H9 (cell line): ENCODE data around the gene HBZ. TPM values are rescaled to one million over a fixed set of nuclear protein-coding genes. Genes with fewer than 3 reads are reported as not detected.

ENCODE experiments used
- DNase-seq: peaks from one replicate; pipeline ENCODE4 v3.0.0-alpha.2; 2017
- H2AFZ ChIP-seq: one replicate; pipeline ENCODE4 v1.6.1; 2013; ENCODE audit warnings: mild to moderate bottlenecking, low read length, control low read depth, moderate library complexity
- H2AK5ac ChIP-seq: 2 replicates; pipeline ENCODE4 v1.6.1; 2013; ENCODE audit warnings: low read length, control low read depth, mixed read lengths; ENCODE audit not compliant: insufficient read length
- H2BK120ac ChIP-seq: one replicate; pipeline ENCODE4 v1.6.1; 2013; ENCODE audit warnings: low read depth, mild to moderate bottlenecking, low read length, control low read depth, inconsistent platforms; ENCODE audit not compliant: poor library complexity, severe bottlenecking
- H2BK12ac ChIP-seq: 2 replicates; pipeline ENCODE4 v1.6.1; 2013; ENCODE audit warnings: low read length, control low read depth, mixed read lengths, low read depth; ENCODE audit not compliant: insufficient read length
- H2BK15ac ChIP-seq: 2 replicates; pipeline ENCODE4 v1.6.1; 2013; ENCODE audit warnings: low read depth, low read length, control low read depth
- H2BK20ac ChIP-seq: one replicate; pipeline ENCODE4 v1.6.1; 2013; ENCODE audit warnings: low read depth, mild to moderate bottlenecking, low read length, control low read depth, inconsistent platforms; ENCODE audit not compliant: poor library complexity, severe bottlenecking
- H2BK5ac ChIP-seq: 2 replicates; pipeline ENCODE4 v1.6.1; 2013; ENCODE audit warnings: low read length, control low read depth, mixed read lengths; ENCODE audit not compliant: insufficient read length
- H3K14ac ChIP-seq: 2 replicates; pipeline ENCODE4 v1.6.1; 2013; ENCODE audit warnings: low read length, control low read depth; ENCODE audit not compliant: insufficient read depth
- H3K18ac ChIP-seq: 2 replicates; pipeline ENCODE4 v1.6.1; 2013; ENCODE audit warnings: low read depth, mild to moderate bottlenecking, mixed read lengths, low read length, control low read depth; ENCODE audit not compliant: insufficient read length
- H3K23ac ChIP-seq: 2 replicates; pipeline ENCODE4 v1.6.1; 2013; ENCODE audit warnings: low read length, control low read depth, mixed read lengths, low read depth; ENCODE audit not compliant: insufficient read length
- H3K23me2 ChIP-seq: 2 replicates; pipeline ENCODE4 v1.6.1; 2013; ENCODE audit warnings: low read depth, mild to moderate bottlenecking, mixed read lengths, low read length, control low read depth; ENCODE audit not compliant: insufficient read length, poor library complexity, severe bottlenecking
- H3K27ac ChIP-seq: 2 replicates; pipeline ENCODE4 v1.5.1; 2013; ENCODE audit warnings: low read length, control low read depth, mixed read lengths, low read depth; ENCODE audit not compliant: insufficient read length
- H3K27me3 ChIP-seq: 2 replicates; pipeline ENCODE4 v1.6.1; 2013; ENCODE audit warnings: low read length, control low read depth, inconsistent platforms; ENCODE audit not compliant: insufficient read depth
- H3K4ac ChIP-seq: 2 replicates; pipeline ENCODE4 v1.6.1; 2013; ENCODE audit warnings: low read depth, mild to moderate bottlenecking, control low read depth, inconsistent platforms, low read length, moderate library complexity
- H3K4me1 ChIP-seq: 2 replicates; pipeline ENCODE4 v1.6.1; 2013; ENCODE audit warnings: low read length, control low read depth, inconsistent platforms; ENCODE audit not compliant: insufficient read depth
- H3K4me2 ChIP-seq: 2 replicates; pipeline ENCODE4 v1.6.1; 2013; ENCODE audit warnings: low read length, control low read depth, mixed read lengths; ENCODE audit not compliant: insufficient read length, insufficient read depth
- H3K56ac ChIP-seq: 2 replicates; pipeline ENCODE4 v1.6.1; 2013; ENCODE audit warnings: low read depth, mild to moderate bottlenecking, mixed read lengths, low read length, control low read depth; ENCODE audit not compliant: insufficient read length
- H3K79me1 ChIP-seq: 2 replicates; pipeline ENCODE4 v1.6.1; 2013; ENCODE audit warnings: low read depth, mild to moderate bottlenecking, moderate library complexity, low read length, control low read depth, inconsistent platforms; ENCODE audit not compliant: insufficient read depth, poor library complexity, severe bottlenecking
- H3K79me2 ChIP-seq: 2 replicates; pipeline ENCODE4 v1.6.1; 2013; ENCODE audit warnings: low read length, control low read depth, inconsistent platforms; ENCODE audit not compliant: insufficient read depth
- H3K9ac ChIP-seq: 2 replicates; pipeline ENCODE4 v1.6.1; 2013; ENCODE audit warnings: low read length, control low read depth, mixed read lengths; ENCODE audit not compliant: insufficient read length; ENCODE audit errors: extremely low read depth
- H3K9me3 ChIP-seq: one replicate; pipeline ENCODE4 v1.6.1; 2013; ENCODE audit warnings: low read depth, low read length, inconsistent platforms; ENCODE audit not compliant: control insufficient read depth
- H3T11ph ChIP-seq: one replicate; pipeline ENCODE4 v1.6.1; 2013; ENCODE audit warnings: mild to moderate bottlenecking, low read length, control low read depth, inconsistent platforms
- H4K20me1 ChIP-seq: one replicate; pipeline ENCODE4 v1.6.1; 2013; ENCODE audit not compliant: control insufficient read depth, insufficient read length, insufficient read depth
- H4K5ac ChIP-seq: 2 replicates; pipeline ENCODE4 v1.6.1; 2013; ENCODE audit warnings: low read depth, mild to moderate bottlenecking, mixed read lengths, low read length, control low read depth; ENCODE audit not compliant: insufficient read length
- H4K8ac ChIP-seq: replicated peaks from 2 replicates; pipeline ENCODE4 v1.6.1; 2013; ENCODE audit warnings: low read length, control low read depth, mixed read lengths, low read depth; ENCODE audit not compliant: insufficient read length
- H4K91ac ChIP-seq: 2 replicates; pipeline ENCODE4 v1.6.1; 2013; ENCODE audit warnings: low read depth, mild to moderate bottlenecking, moderate library complexity, mixed read lengths, low read length, control low read depth; ENCODE audit not compliant: insufficient read length
- H3K27ac Mint-ChIP-seq, 3 experiments: 2 replicates in 2 of 3; 3 replicates in 1 of 3; pipeline ENCODE4 v1.8.0; 2020 to 2021; ENCODE audit warnings: mixed read lengths in 3 of 3, mild to moderate bottlenecking in 1 of 3, moderate library complexity in 1 of 3
- H3K27me3 Mint-ChIP-seq: 2 replicates; pipeline ENCODE4 v1.8.0; 2021; ENCODE audit warnings: low read depth, mild to moderate bottlenecking, moderate library complexity, mixed read lengths
- H3K36me3 Mint-ChIP-seq, 3 experiments: 2 replicates in 2 of 3; 3 replicates in 1 of 3; pipeline ENCODE4 v1.8.0; 2020 to 2021; ENCODE audit warnings: low read depth in 3 of 3, mixed read lengths in 3 of 3; ENCODE audit not compliant: insufficient read depth in 1 of 3
- H3K4me1 Mint-ChIP-seq, 2 experiments: 2 replicates each; pipeline ENCODE4 v1.8.0; 2020; ENCODE audit warnings: mixed read lengths in 2 of 2
- H3K4me3 Mint-ChIP-seq, 2 experiments: 2 replicates in 1 of 2; 3 replicates in 1 of 2; pipeline ENCODE4 v1.8.0; 2020 to 2021; ENCODE audit warnings: mild to moderate bottlenecking in 2 of 2, mixed read lengths in 2 of 2, moderate library complexity in 1 of 2
- H3K9me3 Mint-ChIP-seq, 2 experiments: 2 replicates in 1 of 2; 3 replicates in 1 of 2; pipeline ENCODE4 v1.8.0; 2020; ENCODE audit warnings: mild to moderate bottlenecking in 2 of 2, mixed read lengths in 2 of 2, moderate library complexity in 1 of 2
- CTCF ChIP-seq: fragments of 200-600 bp; sonication (generic); conservative IDR thresholded peaks from 3 replicates; pipeline ENCODE4 v1.8.0; 2021; ENCODE audit warnings: antibody characterized with exemption, mild to moderate bottlenecking
- WGBS: extraction: QIAGEN DNeasy Blood & Tissue Kit; methylation state at CpG from one replicate; pipeline ENCODE4 v1.1.7; 2013; ENCODE audit warnings: missing lambda C conversion rate, low lambda C conversion rate, mixed read lengths; ENCODE audit not compliant: insufficient read length; ENCODE audit errors: extremely low coverage; 5-methylcytosine and 5-hydroxymethylcytosine counted together
- total RNA-seq: library from RNA; stranded (reverse); gene quantifications from 2 replicates; pipeline ENCODE4 v1.2.1, GENCODE V29; 2021

Gene HBZ
- total RNA-seq, 1 experiment from 2014 or later: not detected

- H3K9me3 ChIP-seq: no peaks in the 10 kb centered on the region
- Mint-ChIP-seq H3K4me1 (peaks cover 9% of the 10 kb centered on the region in 2 experiments), H3K27me3 (peaks cover 51% of the 10 kb centered on the region), H3K4me3 (peak overlapping the region; percentile 34 to 72; a peak in 4 of 5 replicates), H3K9me3 (peaks cover 2 to 6% of the 10 kb centered on the region in 2 experiments; a peak in 2 of 5 replicates), H3K27ac (no peak overlapping the region), H3K36me3 (peaks cover 0 to 7% (median 0%) of the 10 kb centered on the region in 3 experiments; a peak in 3 of 7 replicates)
- no CpG with 5 or more reads among the region's 17 CpGs for WGBS
- H3K18ac ChIP-seq: no peak overlapping the region
- no peak overlapping the region for H2AFZ ChIP-seq
- no peak overlapping the region for H4K91ac ChIP-seq
- H3K23ac ChIP-seq: no peak overlapping the region
- no peak overlapping the region for H2BK15ac ChIP-seq
- no peak overlapping the region for H3K14ac ChIP-seq
- TF ChIP-seq CTCF: no peak
- H3K56ac ChIP-seq: no peak overlapping the region
- H2BK120ac ChIP-seq: no peak overlapping the region
- H2BK20ac ChIP-seq: no peak overlapping the region
- H3K79me2 ChIP-seq: no peaks in the 10 kb centered on the region
- H2BK5ac ChIP-seq: no peak overlapping the region
- no peak overlapping the region for H3T11ph ChIP-seq
- H2AK5ac ChIP-seq: no peak overlapping the region
- no peaks in the 10 kb centered on the region for H4K20me1 ChIP-seq
- H3K4me1 ChIP-seq: no peaks in the 10 kb centered on the region; the same call in 1 of the 2 replicates
- no peaks in the 10 kb centered on the region for H3K79me1 ChIP-seq
- no peak overlapping the region for H3K27ac ChIP-seq
- no peak overlapping the region for H2BK12ac ChIP-seq
- H3K4me2 ChIP-seq: no peak overlapping the region
- H3K27me3 ChIP-seq: peaks cover 41% of the 10 kb centered on the region
- no peak overlapping the region for H4K8ac ChIP-seq
- no peak overlapping the region for H3K4ac ChIP-seq
- H4K5ac ChIP-seq: no peak overlapping the region
- peaks cover 5% of the 10 kb centered on the region for H3K23me2 ChIP-seq
- no peak for DNase-seq
- H3K9ac ChIP-seq: no peak overlapping the region
Measured at GRCh38 chr16:179211-180092, 27.0 kb downstream of the HBZ start.
